ENCODE measurements around the gene RGMB. TPM values are rescaled to one million over a fixed set of nuclear protein-coding genes. Genes with fewer than 3 reads are reported as not detected.
"Not testable (repeated sequence)": the region's sequence is repeated elsewhere in the genome, so short reads cannot be mapped to it uniquely, and the experiment has no call there.

The RGMB gene, protein sequence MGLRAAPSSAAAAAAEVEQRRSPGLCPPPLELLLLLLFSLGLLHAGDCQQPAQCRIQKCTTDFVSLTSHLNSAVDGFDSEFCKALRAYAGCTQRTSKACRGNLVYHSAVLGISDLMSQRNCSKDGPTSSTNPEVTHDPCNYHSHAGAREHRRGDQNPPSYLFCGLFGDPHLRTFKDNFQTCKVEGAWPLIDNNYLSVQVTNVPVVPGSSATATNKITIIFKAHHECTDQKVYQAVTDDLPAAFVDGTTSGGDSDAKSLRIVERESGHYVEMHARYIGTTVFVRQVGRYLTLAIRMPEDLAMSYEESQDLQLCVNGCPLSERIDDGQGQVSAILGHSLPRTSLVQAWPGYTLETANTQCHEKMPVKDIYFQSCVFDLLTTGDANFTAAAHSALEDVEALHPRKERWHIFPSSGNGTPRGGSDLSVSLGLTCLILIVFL
- total RNA-seq, result 16.2 and 19.1 TPM in 2 replicates

DNA sequence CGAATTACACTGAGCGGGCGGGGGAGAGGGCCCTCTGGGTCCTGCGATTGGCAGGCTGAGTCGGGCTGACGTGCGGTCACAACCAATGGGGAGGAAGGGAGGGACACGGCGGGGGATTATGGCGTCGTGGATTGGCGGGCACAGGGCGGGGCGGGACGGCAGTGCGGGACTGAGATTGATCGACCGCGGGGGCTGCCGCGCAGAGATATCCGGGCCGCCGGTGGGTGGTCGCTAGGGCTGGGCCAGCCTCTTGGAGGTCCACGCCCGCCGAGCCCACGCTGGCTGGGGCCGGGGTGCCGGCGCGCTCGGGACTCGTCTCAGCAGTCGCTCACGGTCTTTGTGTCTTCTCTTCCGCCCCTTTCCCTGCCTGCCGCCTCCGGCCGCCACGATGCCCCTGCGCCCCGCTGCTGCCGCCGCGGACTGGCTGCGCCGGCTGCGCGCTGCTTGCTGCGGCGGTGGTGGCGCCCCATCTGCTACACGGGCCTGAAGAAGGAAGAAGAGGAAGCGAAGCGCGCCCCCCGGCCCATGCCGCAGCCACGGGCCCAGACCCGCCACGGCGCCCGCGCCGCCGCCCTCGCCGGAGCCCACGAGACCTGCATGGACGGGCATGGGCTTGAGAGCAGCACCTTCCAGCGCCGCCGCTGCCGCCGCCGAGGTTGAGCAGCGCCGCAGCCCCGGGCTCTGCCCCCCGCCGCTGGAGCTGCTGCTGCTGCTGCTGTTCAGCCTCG lies at the start of gene RGMB:
RGMB (plus strand) TSS at position 200 of the 728 bp plus-strand sequence; CDS start at position 608, 408 bp downstream.
- peak; percentile 99 for DNase-seq

DNA sequence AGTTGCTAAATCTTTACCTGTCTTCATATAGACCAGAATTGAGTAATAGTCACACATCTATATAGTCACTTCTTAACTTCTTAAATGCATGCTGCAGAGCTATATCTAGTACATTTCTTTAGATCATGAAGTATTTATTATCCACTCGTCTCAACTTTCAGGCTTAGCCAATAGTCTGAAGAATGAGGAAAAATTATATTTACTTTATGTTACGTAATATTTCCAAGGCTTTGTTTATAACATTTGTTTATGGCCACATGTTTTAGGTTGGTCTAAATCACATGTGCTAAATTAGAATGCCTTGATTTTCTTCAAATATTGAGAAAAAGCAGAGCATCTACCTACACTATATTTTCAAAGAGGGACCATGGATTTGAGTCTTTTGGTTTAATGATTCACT lies 47.2 kb upstream of the RGMB start:
- no peak for DNase-seq

DNA sequence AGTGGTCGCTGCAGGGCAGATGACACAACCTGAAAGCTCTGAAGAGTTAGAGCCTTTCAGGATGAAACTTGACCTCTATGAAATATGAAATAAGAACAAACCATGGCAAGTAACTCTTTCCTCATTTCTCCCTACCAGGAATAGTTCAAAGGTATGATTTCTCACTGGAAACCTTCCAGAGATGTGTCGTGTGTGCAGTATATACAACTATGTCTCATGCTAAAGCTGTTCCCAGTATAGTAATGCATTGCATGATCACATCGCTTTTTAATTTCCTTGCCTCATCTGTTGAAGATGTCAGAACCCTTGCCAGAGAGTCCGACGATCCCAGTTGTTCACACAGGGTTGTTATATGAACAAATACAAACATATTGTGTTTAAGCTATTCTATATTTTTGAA lies 45.8 kb upstream of the RGMB start:
- no peak for DNase-seq

DNA sequence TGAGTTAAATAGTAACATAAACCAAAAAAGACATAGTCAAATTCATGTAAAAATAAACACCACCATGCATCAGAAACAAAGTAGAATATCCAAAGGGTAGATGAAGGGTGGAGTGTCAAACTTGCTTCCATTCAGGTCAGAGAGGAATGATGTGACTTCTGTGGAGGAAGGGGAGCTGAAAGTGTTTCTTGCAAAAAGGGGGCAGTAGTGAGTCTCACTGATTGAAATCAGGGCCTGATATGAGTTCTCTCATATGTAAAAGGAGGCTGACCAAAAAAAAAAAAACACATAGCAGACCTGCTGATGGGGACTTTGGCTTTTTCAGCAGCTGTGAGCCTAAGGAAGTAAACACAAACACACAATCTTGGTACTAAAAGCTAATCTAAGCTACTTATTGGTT lies 38.8 kb upstream of the RGMB start:
- no peak for DNase-seq

DNA sequence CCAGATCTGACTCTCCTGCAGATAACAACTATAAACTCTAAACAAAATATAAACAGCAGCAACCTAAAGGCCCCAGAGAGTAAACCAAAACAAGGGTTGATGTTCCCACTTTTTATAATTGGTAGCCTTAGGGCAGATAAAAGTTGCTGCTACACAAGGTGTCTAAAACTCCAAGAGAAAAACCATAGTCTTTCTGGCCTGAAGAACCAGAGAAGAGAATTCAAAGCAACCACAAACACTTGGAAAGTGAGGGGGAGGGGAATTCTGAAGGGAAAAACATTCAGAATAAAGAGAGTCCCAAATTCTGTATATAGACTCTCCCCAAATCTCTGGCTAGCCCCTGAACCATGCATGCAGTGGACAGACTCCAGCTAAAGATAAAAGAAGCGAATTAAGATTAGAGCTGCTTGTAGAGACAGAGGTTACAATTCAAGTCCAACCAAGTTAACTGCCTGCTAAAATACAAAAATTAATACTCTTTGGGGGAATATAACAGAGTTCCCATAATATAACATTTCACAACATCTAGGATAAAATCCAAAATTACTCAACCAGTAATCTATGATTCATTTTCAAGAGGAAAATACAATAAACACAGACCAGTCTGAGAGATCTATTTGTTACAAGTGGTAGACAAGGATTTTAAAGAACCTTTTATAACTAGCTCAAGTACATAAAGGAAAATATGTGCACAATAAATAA lies 37.5 kb upstream of the RGMB start:
- DNase-seq, result no peak

DNA sequence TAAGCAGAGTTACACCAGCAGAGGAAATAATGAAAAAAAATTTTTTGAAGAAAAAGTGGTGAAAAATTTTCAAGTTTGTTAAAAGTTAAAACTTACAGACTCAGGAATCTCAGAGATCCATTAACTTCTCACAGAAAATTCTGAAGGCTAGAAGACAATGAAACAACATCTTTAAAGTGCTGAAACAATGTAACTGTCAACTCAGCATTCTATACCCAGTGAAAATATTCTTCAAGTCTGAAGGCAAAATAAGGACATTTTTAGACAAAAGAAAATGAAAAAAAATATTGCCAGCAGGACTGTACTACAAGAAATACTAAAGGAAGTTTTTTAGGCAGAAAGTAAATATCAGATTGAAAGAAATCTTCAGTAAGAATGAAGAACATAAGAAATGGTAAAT lies 36.7 kb upstream of the RGMB start:
- DNase-seq, result no peak

DNA sequence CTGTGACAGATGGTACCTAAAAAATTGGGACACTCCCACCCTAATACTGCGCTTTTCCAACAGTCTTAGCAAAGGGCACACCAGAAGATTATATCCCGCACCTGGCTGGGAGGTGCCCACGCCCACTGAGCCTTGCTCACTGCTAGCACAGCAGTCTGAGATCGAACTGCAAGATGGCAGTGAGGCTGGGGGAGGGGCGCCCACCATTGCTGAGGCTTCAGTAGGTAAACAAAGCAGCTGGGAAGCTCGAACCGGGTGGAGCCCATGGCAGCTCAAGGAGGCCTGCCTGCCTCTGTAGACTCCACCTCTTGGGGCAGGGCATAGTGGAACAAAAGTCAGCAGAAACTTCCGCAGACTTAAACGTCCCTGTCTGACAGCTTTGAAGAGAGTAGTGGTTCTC lies 36.0 kb upstream of the RGMB start:
- not testable (repeated sequence) for DNase-seq

DNA sequence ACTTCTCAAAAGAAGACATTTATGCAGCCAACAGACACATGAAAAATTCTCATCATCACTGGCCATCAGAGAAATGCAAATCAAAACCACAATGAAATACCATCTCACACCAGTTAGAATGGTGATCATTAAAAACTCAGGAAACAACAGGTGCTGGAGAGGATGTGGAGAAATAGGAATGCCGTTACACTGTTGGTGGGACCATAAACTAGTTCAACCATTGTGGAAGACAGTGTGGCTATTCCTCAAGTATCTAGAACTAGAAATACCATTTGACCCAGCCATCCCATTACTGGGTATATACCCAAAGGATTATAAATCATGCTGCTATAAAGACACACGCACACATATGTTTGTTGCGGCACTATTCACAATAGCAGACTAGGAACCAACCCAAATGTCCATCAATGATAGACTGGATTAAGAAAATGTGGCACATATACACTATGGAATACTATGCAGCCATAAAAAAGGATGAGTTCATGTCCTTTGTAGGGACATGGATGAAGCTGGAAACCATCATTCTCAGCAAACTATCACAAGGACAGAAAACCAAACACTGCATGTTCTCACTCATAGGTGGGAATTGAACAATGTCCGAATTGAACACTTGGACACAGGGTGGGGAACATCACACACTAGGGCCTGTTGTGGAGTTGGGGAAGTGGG lies 34.8 kb upstream of the RGMB start:
- not testable (repeated sequence) for DNase-seq

DNA sequence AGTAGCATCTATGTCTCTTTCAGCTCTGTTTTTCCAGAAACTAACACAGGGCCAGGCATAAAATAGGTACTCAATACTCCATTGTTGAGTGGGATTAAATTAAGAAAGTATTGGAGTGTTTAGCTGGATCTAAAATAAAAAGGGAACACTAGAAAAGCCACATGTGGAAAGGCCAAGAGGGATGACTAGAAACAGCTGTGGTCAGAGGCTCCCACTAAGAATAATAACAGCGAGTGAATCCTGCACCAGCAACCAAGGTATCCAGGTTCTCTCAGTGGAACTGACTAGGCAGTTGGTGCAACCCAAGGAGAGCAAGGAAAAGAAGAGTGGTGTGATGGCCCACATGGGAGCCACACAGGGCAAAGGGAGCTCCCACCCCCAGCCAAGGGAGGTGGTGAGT lies 31.5 kb upstream of the RGMB start:
- no peak for DNase-seq

DNA sequence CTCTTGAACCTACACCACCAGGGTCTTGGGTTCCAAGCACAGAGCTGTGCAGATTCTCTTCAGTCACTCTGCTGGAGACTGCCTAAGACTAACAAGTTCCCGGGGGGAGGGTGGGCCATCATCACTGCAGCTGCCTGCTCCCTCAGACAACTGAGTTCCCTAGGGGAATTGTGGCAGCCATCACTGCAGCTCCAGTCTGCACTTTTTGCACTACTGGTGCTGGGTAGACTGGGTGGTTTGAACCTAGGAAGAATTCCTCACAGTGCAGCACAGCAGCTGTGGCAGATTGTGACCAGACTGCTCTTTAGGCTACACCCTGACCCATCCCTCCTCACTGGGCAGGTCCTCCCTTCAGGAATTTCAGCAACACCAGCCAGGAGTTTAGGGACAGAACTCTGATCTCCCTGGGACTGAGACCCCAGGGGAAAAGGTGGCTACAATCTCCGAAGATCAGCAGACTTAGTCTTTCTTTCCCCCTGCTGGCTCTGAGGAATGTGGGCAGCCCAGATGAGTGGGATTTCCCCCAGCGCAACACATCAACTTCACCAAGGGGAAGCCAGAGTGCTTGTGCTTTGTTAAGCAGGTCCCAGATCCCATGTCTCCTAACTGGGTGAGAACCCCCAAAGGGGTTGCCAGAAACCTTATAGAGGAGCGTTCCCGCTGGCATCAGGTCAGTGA lies 30.9 kb upstream of the RGMB start:
- DNase-seq, result no peak

DNA sequence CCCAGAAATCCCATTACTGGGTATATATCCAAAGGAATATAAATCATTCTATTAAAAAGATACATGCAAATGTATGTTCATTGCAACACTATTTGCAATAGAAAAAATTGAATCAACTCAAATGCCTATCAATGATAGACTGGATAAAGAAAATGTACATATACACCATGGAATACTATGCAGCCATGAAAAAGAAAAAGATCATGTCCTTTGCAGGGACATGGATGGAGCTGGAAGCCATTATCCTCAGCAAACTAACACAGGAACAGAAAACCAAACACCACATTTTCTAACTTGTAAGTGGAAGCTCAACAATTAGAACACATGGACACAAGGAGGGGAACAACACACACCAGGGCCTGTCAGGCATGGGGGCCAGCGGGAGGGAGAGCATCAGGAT lies 25.2 kb upstream of the RGMB start:
- not testable (repeated sequence) for DNase-seq

DNA sequence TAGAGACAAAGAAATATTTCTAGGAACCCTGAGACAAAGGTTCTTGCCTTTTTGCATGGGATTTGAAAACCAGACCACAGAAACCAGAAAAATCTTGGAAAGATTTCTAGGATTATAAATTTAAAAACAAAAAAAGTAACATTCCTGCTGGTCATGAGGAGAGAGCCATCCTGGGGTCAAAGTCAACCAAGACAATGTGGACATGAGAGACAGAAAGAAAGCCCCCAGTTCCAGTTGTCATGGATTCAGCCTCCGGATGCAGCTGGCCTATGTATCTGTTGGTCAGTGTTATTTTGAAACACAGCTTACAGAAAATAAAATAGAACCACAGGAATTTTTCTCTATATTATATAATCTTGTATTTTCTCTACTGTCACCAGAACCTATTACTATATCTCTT lies 24.4 kb upstream of the RGMB start:
- no peak for DNase-seq

DNA sequence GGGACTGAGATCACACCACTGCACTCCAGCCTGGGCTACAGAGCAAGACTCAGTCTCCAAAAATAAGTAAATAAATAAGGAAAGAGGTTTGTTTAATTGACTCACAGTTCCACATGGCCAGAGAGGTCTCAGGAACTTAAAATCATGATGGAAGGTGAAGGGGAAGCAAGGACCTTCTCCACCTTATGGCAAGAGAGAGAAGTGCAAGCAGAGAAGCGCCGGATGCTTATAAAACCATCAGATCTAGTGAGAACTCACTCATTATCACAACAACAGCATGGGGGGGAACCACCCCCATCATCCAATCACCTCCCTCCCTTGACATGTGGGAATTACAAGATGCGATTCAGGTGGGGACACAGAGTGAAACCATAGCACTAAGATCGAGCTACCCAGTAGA lies 22.8 kb upstream of the RGMB start:
- DNase-seq, result peak; percentile 33

DNA sequence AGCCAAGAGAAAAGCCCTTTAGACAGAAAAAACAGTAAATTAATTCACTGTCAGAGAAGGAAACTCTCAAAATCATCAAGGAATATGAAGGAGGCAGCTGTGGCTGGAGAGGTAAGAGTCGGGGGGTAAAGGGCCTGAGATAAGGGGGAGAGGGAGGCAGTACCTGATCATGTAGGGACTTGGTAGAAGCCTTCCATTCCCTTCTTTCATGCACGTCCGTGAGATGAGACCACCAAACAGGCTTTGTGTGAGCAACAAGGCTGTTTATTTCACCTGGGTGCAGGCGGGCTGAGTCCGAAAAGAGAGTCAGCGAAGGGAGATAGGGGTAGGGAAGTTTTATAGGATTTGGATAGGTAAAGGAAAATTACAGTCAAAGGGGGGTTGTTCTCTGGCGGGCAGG lies 21.1 kb upstream of the RGMB start:
- DNase-seq, result not testable (repeated sequence)

DNA sequence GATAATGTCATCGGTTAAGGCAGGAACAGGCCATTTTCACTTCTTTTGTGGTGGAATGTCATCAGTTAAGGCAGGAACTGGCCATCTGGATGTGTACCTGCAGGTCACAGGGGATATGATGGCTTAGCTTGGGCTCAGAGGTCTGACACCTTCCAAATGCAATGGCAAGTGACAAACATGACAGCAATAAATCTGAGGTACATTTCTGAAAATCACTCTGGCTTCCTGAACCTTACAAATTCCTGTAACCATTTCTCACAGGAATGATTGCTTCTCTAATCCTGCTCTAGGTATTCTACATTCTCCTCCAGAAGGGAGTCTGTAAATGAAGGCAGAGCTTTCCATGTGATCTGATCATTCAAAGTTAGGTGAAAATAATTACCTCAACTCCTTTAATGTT lies 20.7 kb upstream of the RGMB start:
- not testable (repeated sequence) for DNase-seq

DNA sequence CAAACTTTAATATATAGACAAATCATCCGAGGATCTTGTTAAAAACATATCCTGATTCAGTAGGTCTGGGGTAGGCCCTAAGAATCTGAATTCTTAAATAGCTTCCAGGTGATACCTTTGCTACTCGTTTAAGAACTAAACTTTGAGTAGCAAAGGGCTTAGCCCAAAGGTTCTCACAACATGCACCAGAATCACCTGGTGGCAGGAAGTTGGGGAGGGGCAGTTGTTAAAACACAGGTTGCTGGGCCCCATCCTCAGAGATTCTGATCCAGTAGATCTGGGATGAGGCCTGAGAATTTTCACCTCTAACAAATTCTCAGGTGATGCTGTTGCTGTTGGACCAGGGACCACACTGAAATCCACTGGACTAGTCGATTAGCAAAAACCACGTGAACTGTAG lies 20.0 kb upstream of the RGMB start:
- DNase-seq, result no peak

DNA sequence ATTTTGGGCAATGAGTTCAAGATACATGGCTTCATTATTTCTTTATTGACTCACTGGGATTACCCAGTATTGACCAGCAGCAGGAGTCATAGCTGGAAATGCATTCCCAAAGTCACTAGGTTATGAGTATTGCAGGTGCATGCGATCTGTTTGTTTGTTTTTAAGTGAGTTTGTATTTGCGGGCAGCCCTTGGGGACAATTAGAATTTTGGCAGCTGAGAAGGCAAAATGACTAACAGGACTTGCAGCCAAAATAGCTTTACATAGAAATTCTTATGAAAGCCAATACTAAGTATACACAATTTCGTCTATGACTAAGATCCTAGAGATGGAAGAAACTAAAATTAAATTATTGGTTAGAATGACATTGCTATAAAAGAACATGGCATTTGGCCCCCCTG lies 18.1 kb upstream of the RGMB start:
- no peak for DNase-seq

DNA sequence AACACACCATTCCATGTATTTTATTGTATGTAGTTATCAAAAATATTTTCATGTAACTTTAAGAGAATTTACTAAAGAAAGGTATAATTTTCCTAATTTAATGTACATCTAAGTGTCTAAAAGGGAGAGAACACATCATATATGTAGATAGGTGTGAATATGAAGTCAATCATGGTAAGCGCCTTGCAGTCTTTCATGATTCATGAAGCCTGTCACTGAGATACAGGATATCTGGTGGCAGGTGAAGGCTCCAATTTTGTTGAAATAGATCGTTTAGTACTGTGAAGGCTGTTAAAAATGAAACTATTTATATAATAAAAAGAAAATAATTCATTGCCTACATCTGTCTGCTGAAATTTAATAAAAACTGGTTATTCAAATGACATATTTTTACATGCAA lies 15.5 kb upstream of the RGMB start:
- no peak for DNase-seq

DNA sequence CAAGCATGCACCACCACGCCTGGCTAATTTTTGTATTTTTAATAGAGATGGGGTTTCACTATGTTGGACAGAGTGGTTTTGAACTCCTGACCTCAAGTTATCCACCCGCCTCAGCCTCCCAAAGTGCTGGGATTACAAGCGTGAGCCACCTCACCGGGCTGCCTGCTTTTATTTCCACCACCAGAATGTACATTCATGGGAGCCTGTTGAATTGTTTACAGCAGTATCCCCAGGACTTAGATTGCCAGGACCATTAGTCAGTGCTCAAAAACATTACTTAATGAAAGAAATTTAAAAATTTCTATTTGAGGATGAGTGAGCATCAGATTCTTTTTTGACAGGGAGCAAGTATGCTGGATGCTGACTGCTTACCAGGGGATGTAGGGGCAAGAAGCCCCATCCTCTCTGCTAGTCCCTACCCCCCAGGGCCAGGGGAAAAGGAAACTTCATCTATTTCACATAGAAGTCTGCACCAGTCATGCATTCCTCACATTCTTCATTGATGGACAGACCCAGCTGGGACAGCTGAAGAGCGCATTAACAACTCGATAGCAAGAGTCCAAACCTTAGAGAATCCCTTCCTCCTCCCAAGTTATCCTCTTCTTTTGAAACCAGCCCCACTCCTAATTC lies 10.3 kb upstream of the RGMB start:
- DNase-seq, result no peak

DNA sequence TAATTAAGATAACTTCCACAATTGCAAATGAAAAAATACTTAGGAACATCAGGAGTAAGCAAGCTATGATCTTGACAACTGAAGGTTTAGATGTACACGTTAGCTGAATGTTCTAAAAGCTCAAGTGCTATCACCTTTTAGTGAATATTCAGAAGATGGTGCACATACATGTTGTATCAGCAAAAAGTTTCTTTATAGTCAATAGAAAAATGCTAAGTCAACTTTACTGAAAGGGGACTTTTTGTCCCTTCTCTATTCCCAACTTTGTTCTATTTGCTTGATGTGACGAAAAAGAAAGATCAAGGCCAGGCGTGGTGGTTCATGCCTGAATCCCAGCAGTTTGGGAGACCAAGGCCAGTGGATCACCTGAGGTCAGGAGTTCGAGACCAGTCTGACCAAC lies 7.6 kb upstream of the RGMB start:
- DNase-seq, result no peak

DNA sequence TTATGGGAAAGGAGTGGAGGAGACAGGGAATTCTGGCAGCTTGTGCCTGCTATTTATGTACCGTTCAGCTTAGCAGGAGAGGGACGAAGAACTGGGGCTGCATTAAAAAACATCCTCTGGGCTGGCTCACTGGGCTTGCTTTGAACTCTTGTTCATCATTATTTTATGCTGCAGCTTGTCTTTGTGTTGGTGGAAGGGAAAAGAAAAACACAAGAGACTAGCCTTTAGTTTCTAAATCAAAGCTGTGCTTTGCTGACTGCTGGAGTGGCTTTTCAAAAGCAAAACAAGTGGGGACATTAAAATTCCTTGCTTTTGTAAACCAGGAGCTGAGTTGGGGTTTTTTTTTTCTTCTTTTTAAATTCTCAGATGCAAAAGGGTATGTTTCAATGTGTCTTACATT lies 5.9 kb upstream of the RGMB start:
- no peak for DNase-seq

All from dermis blood vessel endothelial cell (primary cell).